Spleen (tissue), 11 donors: ENCODE results near the gene LRCH1. TPM values are rescaled to one million over a fixed set of nuclear protein-coding genes. Genes with fewer than 3 reads are reported as not detected.

Experiments used
- DNase-seq: peaks from one replicate; pipeline ENCODE4 v3.0.0-alpha.2; 2020
- H3K27ac ChIP-seq, 8 donors: fragments of 200-600 bp; sonication (generic) in 7 of 8; 1 replicate in 4 of 8; 2 replicates in 4 of 8; pipeline versions ENCODE4 v1.5.0 to v1.8.0; 2016 to 2021; ENCODE audit warnings: inconsistent platforms in 4 of 8, mild to moderate bottlenecking in 4 of 8, moderate library complexity in 1 of 8
- H3K27me3 ChIP-seq, 7 donors: fragments of 200-600 bp; sonication (generic) in 6 of 7; replicated peaks in 1 of 7; 1 replicate in 4 of 7; 2 replicates in 3 of 7; pipeline versions ENCODE4 v1.5.0 to v1.8.0; 2016 to 2021; ENCODE audit warnings: inconsistent platforms in 3 of 7, mild to moderate bottlenecking in 1 of 7
- H3K36me3 ChIP-seq, 6 donors: fragments of 200-600 bp; sonication (generic) in 5 of 6; 1 replicate in 4 of 6; 2 replicates in 2 of 6; pipeline versions ENCODE4 v1.5.0 to v1.8.0; 2016 to 2021; ENCODE audit warnings: inconsistent platforms in 2 of 6
- H3K4me1 ChIP-seq, 6 donors: fragments of 200-600 bp; sonication (generic) in 5 of 6; 1 replicate in 3 of 6; 2 replicates in 3 of 6; pipeline versions ENCODE4 v1.5.0 to v1.8.0; 2016 to 2021; ENCODE audit warnings: inconsistent platforms in 3 of 6
- H3K4me3 ChIP-seq, 8 donors: fragments of 200-600 bp; sonication (generic) in 7 of 8; 1 replicate in 4 of 8; 2 replicates in 4 of 8; pipeline versions ENCODE4 v1.5.0 to v1.8.0; 2016 to 2021; ENCODE audit warnings: inconsistent platforms in 4 of 8, mild to moderate bottlenecking in 4 of 8, moderate library complexity in 2 of 8
- H3K9me3 ChIP-seq, 8 donors: fragments of 200-600 bp; sonication (generic) in 7 of 8; 1 replicate in 4 of 8; 2 replicates in 4 of 8; pipeline versions ENCODE4 v1.5.0 to v1.8.0; 2016 to 2021; ENCODE audit warnings: inconsistent platforms in 4 of 8
- CTCF ChIP-seq, 11 experiments: fragments of 200-600 bp in 7 of 11; fragments of 450-650 bp in 4 of 11; sonication (generic) in 4 of 11; IDR thresholded peaks in 8 of 11; conservative IDR thresholded peaks in 3 of 11; 1 replicate in 7 of 11; 2 replicates in 4 of 11; pipeline versions ENCODE4 v1.4.0 to v1.8.0; 2016 to 2021; ENCODE audit warnings: antibody characterized with exemption in 11 of 11, inconsistent platforms in 4 of 11, mild to moderate bottlenecking in 1 of 11
- POLR2A ChIP-seq, 3 donors: fragments of 450-650 bp; IDR thresholded peaks; one replicate each; pipeline ENCODE4 v1.5.1; 2017; ENCODE audit warnings: antibody characterized with exemption in 3 of 3, mild to moderate bottlenecking in 1 of 3
- POLR2AphosphoS5 ChIP-seq, 3 donors: sonication (generic); formaldehyde crosslinking; IDR thresholded peaks; one replicate each; pipeline ENCODE4 v1.5.1; 2017; ENCODE audit warnings: antibody characterized with exemption in 3 of 3
- WGBS, 5 donors: extraction: QIAGEN DNeasy Blood & Tissue Kit in 3 of 5; methylation state at CpG; one replicate each; pipeline versions ENCODE4 v1.1.5 to v1.1.7; 2013 to 2018; 5-methylcytosine and 5-hydroxymethylcytosine counted together
- intact Hi-C: fragments of 100-400 bp; cut with DNase I; formaldehyde crosslinking; loops from one replicate; pipeline ENCODE4 v1.15.0; 2023; ENCODE audit warnings: low total_unique reads
- polyA plus RNA-seq, 3 donors: library from polyadenylated mRNA; stranded (reverse); fragments of 200-250 nt; gene quantifications; one replicate each; pipeline ENCODE4 v1.2.1, GENCODE V29; 2013
- total RNA-seq, 7 donors: library from RNA; depleted of rRNA in 3 of 7; stranded (reverse); fragments of >200 nt in 3 of 7; fragmentation: NEBNext Ultra II Directional in 4 of 7; extraction: Animal tissue kit (Norgen Biotek cat#: 25700) in 4 of 7; gene quantifications; one replicate each; pipeline versions ENCODE4 v1.1.0 to v1.2.1, GENCODE V29; 2016 to 2021
- donor health status: healthy with polysubstance abuse.
- donor health status: DM: no; HTN: no; CAD: no; lungs with moderate emphysema.
- donor health status: DM: no; HTN: no; CAD: no.
- donor health status: Bipolar disorder and iron deficiency.
- donor health status: healthy.
- donor health status: DM: no; HTN: no; CAD: no.
- donor health status: DM: yes; HTN: yes; CAD: no.

LRCH1 gene
- total and polyA plus RNA-seq, 10 donors: 7.4 to 41.6 (median 34.6) TPM

- Histone ChIP-seq H3K4me3 (no peak overlapping the region), H3K9me3 (no peaks in the 10 kb centered on the region), H3K27me3 (no peaks in the 10 kb centered on the region), H3K27ac (peak overlapping the region in 6 of 8 donors; percentile 4 to 62 (median 46)), H3K4me1 (peaks cover 15 to 95% (median 68%) of the 10 kb centered on the region in 6 donors), H3K36me3 (no peaks in the 10 kb centered on the region)
- TF ChIP-seq POLR2AphosphoS5 (IDR thresholded peaks at IDR 0.05): no peak
- TF ChIP-seq POLR2A (IDR thresholded peaks at IDR 0.05): no peak
- no peak for TF ChIP-seq CTCF (IDR thresholded peaks at IDR 0.05 in 8 of 11, conservative IDR thresholded peaks at IDR 0.05 in 3 of 11)
- intact Hi-C loops: no loop called here
- no peak for DNase-seq
- 77 to 90% (median 81%) methylated on average over 8 of the region's 8 CpGs for WGBS, 5 donors
These were observed 63.0 kb downstream of the LRCH1 start for GRCh38 chr13:46615888-46616531.

- TF ChIP-seq POLR2AphosphoS5 (IDR thresholded peaks at IDR 0.05) (no peak), CTCF (IDR thresholded peaks at IDR 0.05 in 8 of 11, conservative IDR thresholded peaks at IDR 0.05 in 3 of 11) (no peak), POLR2A (IDR thresholded peaks at IDR 0.05) (no peak)
- Histone ChIP-seq H3K27me3 (no peaks in the 10 kb centered on the region), H3K9me3 (no peaks in the 10 kb centered on the region), H3K36me3 (no peaks in the 10 kb centered on the region), H3K27ac (peak overlapping the region in 5 of 8 donors; percentile 6 to 33 (median 19)), H3K4me3 (no peak overlapping the region), H3K4me1 (peaks cover 22 to 97% (median 77%) of the 10 kb centered on the region in 6 donors)
- no peak for DNase-seq
- WGBS, 5 donors: 75 to 95% (median 89%) methylated on average over 8 of the region's 8 CpGs
- intact Hi-C loops: no loop called here
These were observed 64.3 kb downstream of the LRCH1 start for GRCh38 chr13:46617229-46617721.

GRCh38 chr13:46617885-46618284 lies 64.9 kb downstream of the LRCH1 start:
- intact Hi-C loops: no loop called here

More at GRCh38 chr13:46617885-46618284, 64.9 kb downstream of the LRCH1 start:
- no peaks in the 10 kb centered on the region for H3K27me3 ChIP-seq
- H3K36me3 ChIP-seq: no peaks in the 10 kb centered on the region
- TF ChIP-seq CTCF (IDR thresholded peaks at IDR 0.05 in 8 of 11, conservative IDR thresholded peaks at IDR 0.05 in 3 of 11): no peak
- TF ChIP-seq POLR2AphosphoS5 (IDR thresholded peaks at IDR 0.05): no peak
- TF ChIP-seq POLR2A (IDR thresholded peaks at IDR 0.05): no peak
- 89 to 99% (median 94%) methylated on average over 5 of the region's 5 CpGs for WGBS, 5 donors
- DNase-seq: no peak
- peak overlapping the region in 4 of 8 donors; percentile 13 to 33 (median 22) for H3K27ac ChIP-seq
- H3K4me3 ChIP-seq: no peak overlapping the region
- H3K4me1 ChIP-seq: peaks cover 25 to 97% (median 79%) of the 10 kb centered on the region in 6 donors
- H3K9me3 ChIP-seq: no peaks in the 10 kb centered on the region
